Activated T-helper 2 cell treated with anti-CD3 and anti-CD28 coated beads, Interferon-gamma antibody, Interleukin-2, Interleukin-4, amounts not matched to agents 10 μg/mL and 5 μg/mL and 100 μg/mL, durations not matched to agents 14 hours and 24 hours and 36 hours (primary cell): Measurements from ENCODE around the gene CPB1. TPM values are rescaled to one million over a fixed set of nuclear protein-coding genes. Genes with fewer than 3 reads are reported as not detected.
"Not testable (repeated sequence)": the region's sequence is repeated elsewhere in the genome, so short reads cannot be mapped to it uniquely, and the experiment has no call there.

Experiments used
- DNase-seq: peaks from one replicate; pipeline ENCODE4 v3.0.0; 2021; ENCODE audit warnings: low spot score
- H3K27ac Mint-ChIP-seq: one replicate; pipeline ENCODE4 v1.8.0; 2021; ENCODE audit warnings: mixed read lengths
- H3K27me3 Mint-ChIP-seq: one replicate; pipeline ENCODE4 v1.8.0; 2021; ENCODE audit warnings: low read depth, mixed read lengths
- H3K36me3 Mint-ChIP-seq: one replicate; pipeline ENCODE4 v1.8.0; 2021; ENCODE audit warnings: low read depth, mixed read lengths
- H3K4me1 Mint-ChIP-seq: one replicate; pipeline ENCODE4 v1.8.0; 2021; ENCODE audit warnings: low read depth, mixed read lengths
- H3K4me3 Mint-ChIP-seq: one replicate; pipeline ENCODE4 v1.8.0; 2021; ENCODE audit warnings: low read depth, mild to moderate bottlenecking, moderate library complexity, mixed read lengths
- H3K9me3 Mint-ChIP-seq: one replicate; pipeline ENCODE4 v1.8.0; 2021; ENCODE audit warnings: mixed read lengths
- intact Hi-C: fragments of 100-400 bp; cut with micrococcal nuclease; formaldehyde crosslinking; loops from one replicate; pipeline ENCODE4 v1.15.1; 2023
- total RNA-seq: library from RNA; stranded (reverse); gene quantifications from 2 replicates; pipeline ENCODE4 v1.2.3, GENCODE V29; 2022

CPB1 gene
- not detected in 2 replicates for total RNA-seq

DNA sequence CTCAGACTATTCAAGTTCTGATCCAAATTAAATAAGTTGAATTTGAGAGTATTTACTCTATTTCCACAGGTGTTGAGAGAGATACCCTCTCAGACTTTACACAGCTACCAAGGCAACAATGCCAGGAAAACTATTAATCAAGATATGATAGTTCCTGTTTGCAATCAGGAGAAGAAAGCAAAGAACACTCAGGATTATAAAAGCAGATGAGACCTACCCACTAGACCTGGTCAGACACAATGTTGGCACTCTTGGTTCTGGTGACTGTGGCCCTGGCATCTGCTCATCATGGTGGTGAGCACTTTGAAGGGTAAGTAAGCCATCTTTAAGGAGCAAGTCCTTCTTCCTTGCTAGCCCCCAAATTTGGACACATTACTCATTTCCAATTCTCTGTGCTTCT, at the start of gene CPB1:
Gene CPB1, plus strand, starts transcription at position 227 of the 400 bp plus-strand sequence. Its CDS starts 13 bp downstream, at position 240.
- Mint-ChIP-seq H3K4me1 (no peaks in the 10 kb centered on the region), H3K4me3 (no peak within 1 kb of the TSS), H3K36me3 (no peaks in the 10 kb centered on the region), H3K27ac (no peak within 1 kb of the TSS), H3K9me3 (no peaks in the 10 kb centered on the region), H3K27me3 (peaks cover 1% of the 10 kb centered on the region)
- DNase-seq, result no peak
- intact Hi-C loops, result no loop called here

- Mint-ChIP-seq H3K9me3 (no peaks in the 10 kb centered on the region), H3K27ac (no peak overlapping the region)
Observed at GRCh38 chr3:148778926-148779325, 48.7 kb upstream of the CPB1 start.

GRCh38 chr3:148785026-148785425, 42.6 kb upstream of the CPB1 start:
- H3K4me1 Mint-ChIP-seq, intact Hi-C loops, H3K4me3 Mint-ChIP-seq, H3K27me3 Mint-ChIP-seq, DNase-seq, H3K27ac Mint-ChIP-seq, H3K9me3 Mint-ChIP-seq, H3K36me3 Mint-ChIP-seq: not testable (repeated sequence)

More at GRCh38 chr3:148778926-148779325, 48.7 kb upstream of the CPB1 start:
- DNase-seq, result no peak
- H3K4me1 Mint-ChIP-seq, result no peaks in the 10 kb centered on the region
- intact Hi-C loops, result no loop called here
- H3K4me3 Mint-ChIP-seq, result no peak overlapping the region
- H3K36me3 Mint-ChIP-seq, result no peaks in the 10 kb centered on the region
- no peaks in the 10 kb centered on the region for H3K27me3 Mint-ChIP-seq

DNA sequence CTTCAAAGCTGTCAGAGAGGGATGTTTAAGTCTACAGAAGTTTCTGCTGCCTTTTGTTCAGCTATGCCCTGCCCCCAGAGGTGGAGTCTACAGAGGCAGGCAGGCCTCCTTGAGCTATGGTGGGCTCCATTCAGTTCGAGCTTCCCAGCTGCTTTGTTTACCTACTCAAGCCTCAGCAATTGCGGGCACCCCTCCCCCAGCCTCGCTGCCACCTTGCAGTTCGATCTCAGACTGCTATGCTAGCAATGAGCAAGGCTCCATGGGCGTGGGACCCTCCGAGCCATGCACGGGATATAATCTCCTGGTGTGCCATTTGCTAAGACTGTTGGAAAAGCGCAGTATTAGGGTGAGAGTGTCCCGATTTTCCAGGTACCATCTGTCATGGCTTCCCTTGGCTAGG, 41.5 kb upstream of the CPB1 start:
- DNase-seq, H3K27ac Mint-ChIP-seq, H3K27me3 Mint-ChIP-seq, H3K36me3 Mint-ChIP-seq, intact Hi-C loops, H3K4me3 Mint-ChIP-seq, H3K4me1 Mint-ChIP-seq, H3K9me3 Mint-ChIP-seq: not testable (repeated sequence)

DNA sequence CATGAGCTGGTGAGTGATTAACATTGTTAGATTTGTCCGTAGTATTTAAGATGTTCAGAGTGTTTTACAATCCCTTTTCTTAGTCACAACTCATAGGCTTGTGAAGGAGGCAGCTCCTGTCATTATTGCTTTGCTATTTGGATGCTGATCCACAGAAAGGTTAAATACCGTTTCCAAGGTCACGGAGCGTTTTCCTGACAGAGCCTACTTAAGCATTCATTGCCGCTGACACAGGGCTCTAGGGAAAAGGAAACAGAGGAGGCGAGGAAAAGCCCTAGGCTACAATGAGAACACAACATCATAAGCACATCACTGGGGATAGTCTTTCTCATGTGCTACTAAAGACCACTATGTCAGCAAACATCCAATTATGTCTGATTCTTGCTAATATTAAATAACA, 38.5 kb upstream of the CPB1 start:
- intact Hi-C loops, result no loop called here
- no peak for DNase-seq
- H3K4me3 Mint-ChIP-seq, result no peak overlapping the region
- H3K9me3 Mint-ChIP-seq, result no peaks in the 10 kb centered on the region
- no peaks in the 10 kb centered on the region for H3K36me3 Mint-ChIP-seq
- no peaks in the 10 kb centered on the region for H3K4me1 Mint-ChIP-seq
- H3K27ac Mint-ChIP-seq, result no peak overlapping the region
- H3K27me3 Mint-ChIP-seq, result no peaks in the 10 kb centered on the region

- Mint-ChIP-seq H3K9me3 (no peaks in the 10 kb centered on the region), H3K27me3 (no peaks in the 10 kb centered on the region), H3K4me3 (no peak overlapping the region), H3K27ac (no peak overlapping the region), H3K4me1 (no peaks in the 10 kb centered on the region), H3K36me3 (no peaks in the 10 kb centered on the region)
- intact Hi-C loops, result no loop called here
- no peak for DNase-seq
Observed at GRCh38 chr3:148789906-148790305, 37.7 kb upstream of the CPB1 start.

- H3K27ac Mint-ChIP-seq, result no peak overlapping the region
- intact Hi-C loops, result no loop called here
- H3K4me1 Mint-ChIP-seq, result no peaks in the 10 kb centered on the region
- H3K36me3 Mint-ChIP-seq, result no peaks in the 10 kb centered on the region
- H3K9me3 Mint-ChIP-seq, result no peaks in the 10 kb centered on the region
- DNase-seq, result no peak
- no peaks in the 10 kb centered on the region for H3K27me3 Mint-ChIP-seq
- H3K4me3 Mint-ChIP-seq, result no peak overlapping the region
Observed at GRCh38 chr3:148790370-148790769, 37.2 kb upstream of the CPB1 start.

DNA sequence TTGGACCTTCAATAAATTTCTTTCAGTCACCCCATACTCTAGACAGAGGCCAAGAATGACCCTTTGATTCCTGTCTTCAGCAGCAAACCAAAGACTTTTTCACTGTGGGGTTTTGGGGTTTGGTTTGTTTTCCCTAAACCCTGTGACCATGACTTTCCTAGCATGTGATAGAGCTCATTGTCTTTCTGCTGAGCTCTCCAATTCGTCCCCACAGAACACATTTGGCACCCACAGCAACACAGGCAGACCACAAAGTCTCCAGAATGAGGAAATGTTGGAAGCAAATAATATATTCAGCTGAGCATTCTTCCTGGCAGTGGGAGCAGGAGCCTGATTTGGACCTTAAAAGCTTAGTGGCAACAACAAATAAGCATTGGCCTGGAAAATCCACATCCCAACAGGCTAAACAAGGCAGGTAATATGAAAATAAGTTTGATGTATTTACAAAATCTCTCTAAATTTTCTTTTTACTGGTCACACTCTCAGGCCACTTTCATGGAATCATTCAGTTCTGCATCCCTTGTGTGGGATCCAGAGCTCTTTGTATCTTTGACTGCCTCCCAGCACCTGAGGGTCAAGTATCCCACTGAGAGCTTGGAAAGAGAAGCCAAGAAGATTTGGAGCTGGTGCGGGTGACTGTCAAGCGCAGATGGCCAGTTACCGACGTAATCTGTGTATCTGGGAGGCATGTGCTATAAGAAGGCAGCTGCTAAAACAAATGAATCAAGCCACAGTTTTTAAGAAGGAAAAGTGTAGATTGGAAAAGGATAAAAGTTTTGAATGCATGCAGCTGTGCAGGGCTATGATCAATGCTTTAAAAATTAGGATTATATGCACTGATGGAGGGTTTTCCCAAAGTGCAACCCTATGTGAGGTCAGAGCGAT, 36.5 kb upstream of the CPB1 start:
- H3K27me3 Mint-ChIP-seq, result no peaks in the 10 kb centered on the region
- H3K4me1 Mint-ChIP-seq, result no peaks in the 10 kb centered on the region
- no peak overlapping the region for H3K27ac Mint-ChIP-seq
- DNase-seq, result no peak
- no peak overlapping the region for H3K4me3 Mint-ChIP-seq
- H3K36me3 Mint-ChIP-seq, result no peaks in the 10 kb centered on the region
- H3K9me3 Mint-ChIP-seq, result no peaks in the 10 kb centered on the region
- intact Hi-C loops, result no loop called here

DNA sequence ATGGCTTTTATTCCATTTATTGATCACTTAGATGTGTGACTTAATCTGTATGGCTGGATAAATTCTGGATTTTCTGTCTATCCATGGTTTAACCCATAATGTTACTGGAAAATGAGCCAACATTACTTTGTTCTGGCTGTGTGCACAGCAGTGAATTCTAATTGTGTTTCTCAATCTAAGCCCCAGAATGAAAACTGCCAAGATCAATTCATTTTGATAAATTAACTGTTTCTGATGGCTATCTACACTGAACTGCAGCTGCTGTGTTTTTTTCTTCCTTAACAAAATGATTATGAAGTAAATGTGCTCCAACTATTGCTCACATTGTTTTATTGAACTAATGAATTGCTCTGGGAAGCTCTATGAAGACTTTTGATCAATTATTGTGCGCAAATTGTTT, 35.7 kb upstream of the CPB1 start:
- intact Hi-C loops, result no loop called here
- Mint-ChIP-seq H3K27ac (no peak overlapping the region), H3K4me1 (no peaks in the 10 kb centered on the region), H3K27me3 (no peaks in the 10 kb centered on the region), H3K4me3 (no peak overlapping the region), H3K36me3 (no peaks in the 10 kb centered on the region), H3K9me3 (no peaks in the 10 kb centered on the region)
- DNase-seq, result no peak

- no peaks in the 10 kb centered on the region for H3K4me1 Mint-ChIP-seq
- H3K36me3 Mint-ChIP-seq, result no peaks in the 10 kb centered on the region
- no peak overlapping the region for H3K27ac Mint-ChIP-seq
- H3K4me3 Mint-ChIP-seq, result no peak overlapping the region
- H3K9me3 Mint-ChIP-seq, result no peaks in the 10 kb centered on the region
- intact Hi-C loops, result no loop called here
- no peaks in the 10 kb centered on the region for H3K27me3 Mint-ChIP-seq
- DNase-seq, result no peak
Observed at GRCh38 chr3:148792516-148792915, 35.1 kb upstream of the CPB1 start.

GRCh38 chr3:148796799-148797198, 30.8 kb upstream of the CPB1 start:
- Mint-ChIP-seq H3K9me3 (no peaks in the 10 kb centered on the region), H3K27ac (no peak overlapping the region), H3K4me1 (no peaks in the 10 kb centered on the region), H3K36me3 (no peaks in the 10 kb centered on the region), H3K27me3 (no peaks in the 10 kb centered on the region), H3K4me3 (no peak overlapping the region)
- no peak for DNase-seq
- intact Hi-C loops, result no loop called here

DNA sequence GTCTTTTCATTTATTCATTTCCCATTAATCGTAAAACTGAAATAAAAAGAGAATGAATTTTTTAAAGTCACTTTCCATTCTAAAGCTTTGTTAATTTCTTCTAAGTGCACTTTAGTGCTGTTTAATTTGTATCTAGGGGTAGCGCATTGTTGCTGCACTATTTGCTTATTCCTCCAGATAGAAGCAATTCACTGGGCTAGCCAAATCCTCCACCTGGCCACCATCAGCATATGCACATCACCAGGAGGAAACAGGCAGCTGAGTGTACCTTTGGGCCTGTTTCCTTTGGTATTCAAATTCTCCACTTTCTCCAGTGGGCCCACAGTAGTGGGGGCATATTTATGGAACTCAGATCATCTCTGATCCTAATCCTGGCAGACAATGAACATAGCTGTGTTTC, 29.8 kb upstream of the CPB1 start:
- no peaks in the 10 kb centered on the region for H3K9me3 Mint-ChIP-seq

DNA sequence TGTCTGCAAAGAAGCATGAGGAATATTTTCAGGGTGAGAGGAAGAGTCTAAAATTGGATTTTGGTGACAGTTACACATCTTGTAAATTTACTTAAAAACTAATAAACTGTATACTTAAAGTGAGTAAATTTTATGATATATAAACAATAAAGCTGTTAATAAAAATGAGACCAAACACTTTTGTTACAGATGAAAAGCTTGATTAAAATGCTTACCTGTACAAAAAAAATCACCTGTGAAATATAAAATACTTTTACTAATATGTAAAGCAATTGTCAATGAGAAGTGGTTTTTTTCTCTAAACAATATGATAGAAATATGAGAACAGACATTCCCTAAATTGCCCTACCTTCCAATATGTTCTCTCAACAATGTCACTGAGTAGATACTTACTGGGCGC, 27.2 kb upstream of the CPB1 start:
- Mint-ChIP-seq H3K27ac (no peak overlapping the region), H3K4me1 (no peaks in the 10 kb centered on the region), H3K36me3 (no peaks in the 10 kb centered on the region), H3K27me3 (no peaks in the 10 kb centered on the region), H3K4me3 (no peak overlapping the region), H3K9me3 (no peaks in the 10 kb centered on the region)
- intact Hi-C loops, result no loop called here
- no peak for DNase-seq

More for the DNA sequence above, 29.8 kb upstream of the CPB1 start:
- no peak for DNase-seq
- intact Hi-C loops, result no loop called here
- no peaks in the 10 kb centered on the region for H3K36me3 Mint-ChIP-seq
- H3K27me3 Mint-ChIP-seq, result no peaks in the 10 kb centered on the region
- no peak overlapping the region for H3K4me3 Mint-ChIP-seq
- no peaks in the 10 kb centered on the region for H3K4me1 Mint-ChIP-seq
- no peak overlapping the region for H3K27ac Mint-ChIP-seq
